K562 (cell line): ENCODE data around the gene CNTN4. TPM values are rescaled to one million over a fixed set of nuclear protein-coding genes. Genes with fewer than 3 reads are reported as not detected.

Experiments
- ATAC-seq: fragments of 200-7000 bp; cut with Tn5 transposase; 3 replicates; pipeline ENCODE4 v1.9.1; 2020; ENCODE audit warnings: moderate library complexity
- BruUV-seq: library from RNA; stranded (reverse); fragments of 400-500 nt; replicated peaks from 2 replicates; lab custom pipeline; 2021; lab: Mats Ljungman, UMichigan
- CTCF ChIA-PET: fragments of 300-600 bp; formaldehyde crosslinking; extraction: SDS; loops from one replicate; lab custom pipeline; 2021; ENCODE audit warnings: low intra/inter-chr PET ratio; lab: Yijun Ruan, JAX
- POLR2A ChIA-PET: fragments of 300-600, 350-650 bp; sonication (Branson Sonifier 250); formaldehyde crosslinking; extraction: SDS; loops from one replicate; lab custom pipeline; 2021; ENCODE audit warnings: antibody characterized with exemption, inconsistent platforms; lab: Yijun Ruan, JAX
- DNase-seq, 4 experiments: peaks; one replicate each; pipeline versions ENCODE4 v3.0.0 to v3.0.0-alpha.2; 2011 to 2018; ENCODE audit warnings: low spot score in 3 of 4, mixed read lengths in 3 of 4; ENCODE audit errors: extremely low read depth in 1 of 4
- FAIRE-seq: peaks from 2 replicates; lab custom pipeline; 2011; peaks lifted over from hg19 to GRCh38; lab: Jason Lieb, UNC
- H2AFZ ChIP-seq: 2 replicates; pipeline ENCODE4 v1.6.0; 2011; ENCODE audit warnings: low read depth, low read length, control low read depth, inconsistent platforms
- H3K27ac ChIP-seq: fragments of 200-600 bp; 3 replicates; pipeline ENCODE4 v1.8.0; 2011; ENCODE audit warnings: low read depth, mild to moderate bottlenecking, control low read depth, inconsistent platforms, low read length, moderate library complexity, mixed read lengths; ENCODE audit errors: extremely low read depth
- H3K27me3 ChIP-seq, 2 experiments: fragments of 300-600 bp in 1 of 2; 2 replicates in 1 of 2; 3 replicates in 1 of 2; pipeline versions ENCODE4 v1.6.0 to v1.8.0; 2011; ENCODE audit warnings: inconsistent platforms in 2 of 2, low read length in 2 of 2, mild to moderate bottlenecking in 1 of 2, mixed read lengths in 1 of 2, moderate library complexity in 1 of 2; ENCODE audit not compliant: control insufficient read depth in 2 of 2, insufficient read depth in 2 of 2
- H3K36me3 ChIP-seq: fragments of 300-600 bp; 3 replicates; pipeline ENCODE4 v1.8.0; 2011; ENCODE audit warnings: mild to moderate bottlenecking, low read length, inconsistent platforms; ENCODE audit not compliant: control insufficient read depth, insufficient read depth
- H3K4me1 ChIP-seq, 2 experiments: fragments of 200-600 bp in 1 of 2; replicated peaks in 1 of 2; 2 replicates in 1 of 2; 3 replicates in 1 of 2; pipeline versions ENCODE4 v1.5.1 to v1.8.0; 2011; ENCODE audit warnings: inconsistent platforms in 2 of 2, low read length in 2 of 2, mild to moderate bottlenecking in 1 of 2, mixed read lengths in 1 of 2, moderate library complexity in 1 of 2; ENCODE audit not compliant: control insufficient read depth in 2 of 2, insufficient read depth in 2 of 2
- H3K4me2 ChIP-seq: 2 replicates; pipeline ENCODE4 v1.6.1; 2011; ENCODE audit warnings: low read length, control low read depth, inconsistent platforms, mixed read lengths; ENCODE audit not compliant: insufficient read depth
- H3K4me3 ChIP-seq: fragments of 200-600 bp; sonication (generic), shearing (Covaris generic); 2 replicates; pipeline ENCODE4 v1.5.1; 2016; ENCODE audit warnings: control low read depth, inconsistent platforms
- H3K79me2 ChIP-seq: fragments of 200-600 bp; 3 replicates; pipeline ENCODE4 v1.8.0; 2011; ENCODE audit warnings: low read length, inconsistent platforms; ENCODE audit not compliant: control insufficient read depth, insufficient read depth
- H3K9ac ChIP-seq, 2 experiments: 2 replicates each; pipeline versions ENCODE4 v1.6.0 to v1.6.1; 2011; ENCODE audit warnings: low read depth in 2 of 2, low read length in 2 of 2, control low read depth in 1 of 2, inconsistent platforms in 1 of 2, mild to moderate bottlenecking in 1 of 2, mixed read lengths in 1 of 2; ENCODE audit not compliant: insufficient read depth in 1 of 2
- H3K9me1 ChIP-seq: one replicate; pipeline ENCODE4 v1.6.0; 2011; ENCODE audit warnings: inconsistent platforms, mild to moderate bottlenecking, low read length, moderate library complexity; ENCODE audit not compliant: control insufficient read depth, insufficient read depth
- H3K9me3 ChIP-seq: replicated peaks from 2 replicates; pipeline ENCODE4 v1.5.1; 2011; ENCODE audit warnings: low read depth, low read length, inconsistent platforms; ENCODE audit not compliant: control insufficient read depth, insufficient read depth
- H4K20me1 ChIP-seq: replicated peaks from 2 replicates; pipeline ENCODE4 v1.6.1; 2011; ENCODE audit warnings: low read length, inconsistent platforms, mixed read lengths; ENCODE audit not compliant: control insufficient read depth, insufficient read depth
- ARHGAP35 ChIP-seq: fragments of 450-650 bp; IDR thresholded peaks from 2 replicates; pipeline ENCODE4 v1.6.1; 2018; ENCODE audit not compliant: partially characterized antibody
- ARNT ChIP-seq, 2 experiments: fragments of 450-650 bp; IDR thresholded peaks; 2 replicates each; pipeline ENCODE4 v1.6.1; 2016; ENCODE audit warnings: mild to moderate bottlenecking in 1 of 2
- JUND ChIP-seq, 2 experiments: IDR thresholded peaks; 2 replicates in 1 of 2; 3 replicates in 1 of 2; pipeline ENCODE4 v1.6.1; 2011; ENCODE audit warnings: borderline replicate concordance in 2 of 2, low read depth in 2 of 2, low read length in 2 of 2, improper control_type of control experiment in 1 of 2, missing biosample characterization in 1 of 2, missing genetic modification characterization in 1 of 2, missing genetic modification reagents in 1 of 2
- L3MBTL2 ChIP-seq: fragments of 450-650 bp; IDR thresholded peaks from 2 replicates; pipeline ENCODE4 v1.6.1; 2016; ENCODE audit warnings: mild to moderate bottlenecking, moderate library complexity
- MAFF ChIP-seq: IDR thresholded peaks from 2 replicates; pipeline ENCODE4 v1.6.1; 2012; ENCODE audit warnings: low read length, improper control_type of control experiment
- NELFE ChIP-seq: IDR thresholded peaks from 2 replicates; pipeline ENCODE4 v1.6.1; 2011; ENCODE audit warnings: mild to moderate bottlenecking; ENCODE audit not compliant: insufficient read depth, insufficient read length
- NR2C1 ChIP-seq, 2 experiments: fragments of 450-650 bp; IDR thresholded peaks; 2 replicates each; pipeline ENCODE4 v1.6.1; 2017; ENCODE audit warnings: mild to moderate bottlenecking in 2 of 2, antibody characterized with exemption in 1 of 2, inconsistent platforms in 1 of 2, missing compliant biosample characterization in 1 of 2, missing genetic modification characterization in 1 of 2
- OTX1 ChIP-seq: fragments of 450-650 bp; formaldehyde crosslinking; IDR thresholded peaks from 2 replicates; pipeline ENCODE4 v1.4.0; 2022; ENCODE audit warnings: mild to moderate bottlenecking
- PCBP2 ChIP-seq: fragments of 200-400 bp; formaldehyde crosslinking; IDR thresholded peaks from 2 replicates; pipeline ENCODE4 v1.6.1; 2018; ENCODE audit warnings: low read length, low read depth, mild to moderate bottlenecking, moderate library complexity; ENCODE audit not compliant: poor library complexity, severe bottlenecking
- PKNOX1 ChIP-seq: fragments of 450-650 bp; IDR thresholded peaks from 2 replicates; pipeline ENCODE4 v1.6.1; 2016
- PREB ChIP-seq: sonication (generic); formaldehyde crosslinking; IDR thresholded peaks from 2 replicates; pipeline ENCODE4 v1.8.1; 2023; ENCODE audit warnings: mild to moderate bottlenecking, missing genetic modification reagents
- PURB ChIP-seq: sonication (generic); formaldehyde crosslinking; IDR thresholded peaks from 2 replicates; pipeline ENCODE4 v1.9.0; 2021; ENCODE audit warnings: low read depth, mild to moderate bottlenecking, missing genetic modification reagents
- SAFB ChIP-seq: fragments of 200-400 bp; formaldehyde crosslinking; IDR thresholded peaks from 2 replicates; pipeline ENCODE4 v1.6.1; 2017; ENCODE audit warnings: low read depth, low read length, borderline replicate concordance
- TEAD1 ChIP-seq, 2 experiments: fragments of 450-650 bp in 1 of 2; sonication (generic) in 1 of 2; formaldehyde crosslinking; IDR thresholded peaks; 2 replicates each; pipeline versions ENCODE4 v1.4.0 to v1.8.0; 2020 to 2022; ENCODE audit warnings: mild to moderate bottlenecking in 2 of 2, missing genetic modification reagents in 1 of 2
- ZNF12 ChIP-seq: sonication (generic); formaldehyde crosslinking; IDR thresholded peaks from 2 replicates; pipeline ENCODE4 v1.4.0; 2020; ENCODE audit warnings: mild to moderate bottlenecking, missing genetic modification reagents
- ZNF197 ChIP-seq: fragments of 200-800 bp; sonication (Bioruptor generic); IDR thresholded peaks from 2 replicates; pipeline ENCODE4 v1.6.1; 2016; ENCODE audit warnings: low read depth, missing genetic modification characterization, missing compliant biosample characterization
- in situ Hi-C: fragments of 300-500 bp; cut with MboI; formaldehyde crosslinking; loops from 4 replicates; pipeline ENCODE4 v1.15.0; 2018; ENCODE audit warnings: inconsistent platforms, mixed read lengths
- intact Hi-C: fragments of 100-400 bp; cut with micrococcal nuclease; formaldehyde crosslinking; loops from 2 replicates; pipeline ENCODE4 v1.14.2; 2022
- polyA plus RNA-seq, 8 experiments: library from polyadenylated mRNA; depleted of rRNA in 4 of 8; stranded (reverse) in 5 of 8; unstranded in 3 of 8; fragments of >200 nt; fragmentation: Nextera tagmentation in 2 of 8; fragmentation: Illumina TruSeq in 1 of 8; extraction: Ambion mirVana in 2 of 8; extraction: Trizol in 1 of 8; gene quantifications; 2 replicates each; pipeline versions ENCODE4 v1.2.1 to v1.2.3, GENCODE V29; 2011 to 2014; ENCODE audit warnings: inconsistent platforms in 1 of 8, missing spikeins in 1 of 8
- total RNA-seq, 7 experiments: library from RNA; depleted of rRNA in 6 of 7; stranded (reverse); fragments of >200 nt in 6 of 7; fragmentation: Illumina TruSeq in 2 of 7; extraction: Trizol in 2 of 7; gene quantifications; 2 replicates each; pipeline versions ENCODE4 v1.2.1 to v1.2.3, GENCODE V29; 2011 to 2021; ENCODE audit warnings: low replicate concordance in 1 of 7
- TF ChIP-seq, protein P1 (sequence below): sonication (generic); formaldehyde crosslinking; IDR thresholded peaks from 2 replicates; pipeline ENCODE4 v1.5.0; 2020; ENCODE audit warnings: missing genetic modification reagents
- TF ChIP-seq, protein P2 (sequence below): fragments of 450-650 bp; formaldehyde crosslinking; IDR thresholded peaks from 2 replicates; pipeline ENCODE4 v1.4.0; 2020; ENCODE audit warnings: mild to moderate bottlenecking, moderate library complexity

The CNTN4 gene
- total and polyA plus RNA-seq, 9 of the 15 experiments (the other 6 are each of a cell fraction or from before 2014, with no cell fraction given), result not detected

GRCh38 chr3:2133146-2133545 lies 34.5 kb downstream of the CNTN4 start:
- intact Hi-C loops (no loop called here), in situ Hi-C loops (no loop called here)
- Histone ChIP-seq H3K4me1 (no peaks in the 10 kb centered on the region), H3K79me2 (no peaks in the 10 kb centered on the region), H4K20me1 (no peaks in the 10 kb centered on the region), H3K9me1 (no peaks in the 10 kb centered on the region), H3K9me3 (no peaks in the 10 kb centered on the region; the same call in 1 of the 2 replicates), H2AFZ (no peak overlapping the region), H3K9ac (no peak overlapping the region), H3K4me2 (no peak overlapping the region), H3K27me3 (no peaks in the 10 kb centered on the region), H3K4me3 (no peak overlapping the region), H3K27ac (no peak overlapping the region), H3K36me3 (no peaks in the 10 kb centered on the region)
- ChIA-PET CTCF (no interaction called here), POLR2A (no interaction called here)
- BruUV-seq, result no TSS peak
- FAIRE-seq, result no peak
- TF ChIP-seq PKNOX1 (no peak), L3MBTL2 (no peak), ARNT (IDR thresholded peaks at IDR 0.05) (no peak), SAFB (no peak), ARHGAP35 (no peak), PCBP2 (no peak), ZNF12 (CRISPR knock-in tag) (no peak), JUND (IDR thresholded peaks at IDR 0.05; ENCODE audit: borderline replicate concordance, low read depth, low read length) (no peak), JUND (tag; IDR thresholded peaks at IDR 0.05; ENCODE audit: borderline replicate concordance, low read depth, low read length) (no peak), TEAD1 (CRISPR knock-in tag; IDR thresholded peaks at IDR 0.05) (no peak), OTX1 (CRISPR knock-in tag) (no peak), NELFE (no peak), MAFF (no peak), NR2C1 (IDR thresholded peaks at IDR 0.05) (no peak), NR2C1 (tag; IDR thresholded peaks at IDR 0.05) (no peak), PREB (CRISPR knock-in tag) (no peak), ZNF197 (CRISPR knock-in tag) (no peak), PURB (CRISPR knock-in tag) (no peak)
- TF ChIP-seq, protein P1, sequence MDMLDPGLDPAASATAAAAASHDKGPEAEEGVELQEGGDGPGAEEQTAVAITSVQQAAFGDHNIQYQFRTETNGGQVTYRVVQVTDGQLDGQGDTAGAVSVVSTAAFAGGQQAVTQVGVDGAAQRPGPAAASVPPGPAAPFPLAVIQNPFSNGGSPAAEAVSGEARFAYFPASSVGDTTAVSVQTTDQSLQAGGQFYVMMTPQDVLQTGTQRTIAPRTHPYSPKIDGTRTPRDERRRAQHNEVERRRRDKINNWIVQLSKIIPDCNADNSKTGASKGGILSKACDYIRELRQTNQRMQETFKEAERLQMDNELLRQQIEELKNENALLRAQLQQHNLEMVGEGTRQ, result no peak
- TF ChIP-seq, protein P2, sequence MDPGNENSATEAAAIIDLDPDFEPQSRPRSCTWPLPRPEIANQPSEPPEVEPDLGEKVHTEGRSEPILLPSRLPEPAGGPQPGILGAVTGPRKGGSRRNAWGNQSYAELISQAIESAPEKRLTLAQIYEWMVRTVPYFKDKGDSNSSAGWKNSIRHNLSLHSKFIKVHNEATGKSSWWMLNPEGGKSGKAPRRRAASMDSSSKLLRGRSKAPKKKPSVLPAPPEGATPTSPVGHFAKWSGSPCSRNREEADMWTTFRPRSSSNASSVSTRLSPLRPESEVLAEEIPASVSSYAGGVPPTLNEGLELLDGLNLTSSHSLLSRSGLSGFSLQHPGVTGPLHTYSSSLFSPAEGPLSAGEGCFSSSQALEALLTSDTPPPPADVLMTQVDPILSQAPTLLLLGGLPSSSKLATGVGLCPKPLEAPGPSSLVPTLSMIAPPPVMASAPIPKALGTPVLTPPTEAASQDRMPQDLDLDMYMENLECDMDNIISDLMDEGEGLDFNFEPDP (CRISPR knock-in tag), result no peak
- ATAC-seq, result no peak
- no peak for DNase-seq
